ENCODE results near the gene ADCY3. TPM values are rescaled to one million over a fixed set of nuclear protein-coding genes. Genes with fewer than 3 reads are reported as not detected.

Gene ADCY3
- total and polyA plus RNA-seq, 2 of the 4 experiments (the other 2 are of a cell fraction), result 17.4 to 46.1 TPM

- intact Hi-C loops (cut with micrococcal nuclease), result no loop called here
- CTCF ChIA-PET, result no interaction called here
- no peak overlapping the region for H2AFZ ChIP-seq (replicated peaks; ENCODE audit: low read length, poor library complexity)
- no peak overlapping the region for H2AK5ac ChIP-seq (ENCODE audit: low read depth, low read length)
- H3K36me3 ChIP-seq (ENCODE audit: control insufficient read depth, insufficient read depth, low read length), result peaks cover 2% of the 10 kb centered on the region
- DNase-seq (no peak), ATAC-seq (ENCODE audit: low read depth) (no peak)
- no peak overlapping the region for H3K23ac ChIP-seq (ENCODE audit: low read depth, low read length)
- no peak overlapping the region for H2AK9ac ChIP-seq (replicated peaks; ENCODE audit: low read depth, low read length, poor library complexity)
- no peak overlapping the region for H4K5ac ChIP-seq (ENCODE audit: low read depth, low read length)
- H3K27me3 ChIP-seq (ENCODE audit: control insufficient read depth, insufficient read depth, low read length), result no peaks in the 10 kb centered on the region
- H3K14ac ChIP-seq (replicated peaks; ENCODE audit: low read depth, low read length), result no peak overlapping the region
- WGBS, 2 experiments (ENCODE audit: extremely low coverage in 2 of 2, insufficient read length in 1 of 2), result 80% methylated on average over 1 of the region's 6 CpGs; no CpG with 5 or more reads in 1 of the 2 experiments
- POLR2A ChIA-PET (ENCODE audit: unreplicated experiment), result no interaction called here
- no peak overlapping the region for H2BK120ac ChIP-seq (ENCODE audit: low read depth, low read length)
- H2BK20ac ChIP-seq (ENCODE audit: low read depth, low read length), result no peak overlapping the region
- H3K27ac ChIP-seq (ENCODE audit: insufficient read depth, low read length), result no peak overlapping the region
- no TSS peak for BruUV-seq (replicated peaks)
- peaks cover 15% of the 10 kb centered on the region for H3K4me1 ChIP-seq (ENCODE audit: control insufficient read depth, insufficient read depth, low read length)
- peaks cover 6% of the 10 kb centered on the region; the same call in 1 of the 2 replicates for H4K20me1 ChIP-seq (ENCODE audit: insufficient read depth, low read length)
- H4K8ac ChIP-seq (ENCODE audit: low read depth in 2 of 2, low read length in 2 of 2), result no peak overlapping the region
- no peak overlapping the region for H4K91ac ChIP-seq (ENCODE audit: insufficient read depth, low read depth, low read length)
- H3K79me1 ChIP-seq (ENCODE audit: low read depth in 1 of 2, low read length in 2 of 2), result peaks cover 8 to 43% of the 10 kb centered on the region in 2 experiments
- no peak overlapping the region for H3K56ac ChIP-seq (ENCODE audit: extremely low read depth, insufficient read depth, low read length)
- H3K4ac ChIP-seq (ENCODE audit: low read depth, low read length), result no peak overlapping the region
- no peak for TF ChIP-seq BHLHE40 (IDR thresholded peaks at IDR 0.05; ENCODE audit: low read depth, low read length)
- no peak for TF ChIP-seq CEBPB (IDR thresholded peaks at IDR 0.05; ENCODE audit: low read depth, low read length)
- no peak for TF ChIP-seq POLR2A (IDR thresholded peaks at IDR 0.05; ENCODE audit: low read depth, low read length)
- TF ChIP-seq RCOR1 (IDR thresholded peaks at IDR 0.05; ENCODE audit: insufficient replicate concordance, low read length), result no peak
- no peak for TF ChIP-seq RFX5 (IDR thresholded peaks at IDR 0.05; ENCODE audit: low read depth, low read length)
- no peak for TF ChIP-seq FOS (IDR thresholded peaks at IDR 0.05; ENCODE audit: low read depth, low read length)
- no peak for TF ChIP-seq MAZ (IDR thresholded peaks at IDR 0.05; ENCODE audit: borderline replicate concordance, low read depth, low read length)
- TF ChIP-seq CHD1 (IDR thresholded peaks at IDR 0.05; ENCODE audit: low read depth, low read length), result no peak
- TF ChIP-seq SMC3 (IDR thresholded peaks at IDR 0.05; ENCODE audit: low read depth, low read length), result no peak
- TF ChIP-seq MAFK (IDR thresholded peaks at IDR 0.05; ENCODE audit: low read depth, low read length), result no peak
- TF ChIP-seq CTCF (conservative IDR thresholded peaks at IDR 0.05; ENCODE audit: low read depth, low read length), result no peak
- TF ChIP-seq RAD21 (IDR thresholded peaks at IDR 0.05; ENCODE audit: low read length), result no peak
- no peak for TF ChIP-seq ELK1 (IDR thresholded peaks at IDR 0.05; ENCODE audit: borderline replicate concordance, low read depth, low read length)
- no peak for TF ChIP-seq NFE2L2 (IDR thresholded peaks at IDR 0.05; ENCODE audit: low read depth, low read length)
- no peak for TF ChIP-seq USF2 (IDR thresholded peaks at IDR 0.05; ENCODE audit: low read depth, low read length)
- no peak for TF ChIP-seq MXI1 (IDR thresholded peaks at IDR 0.05; ENCODE audit: borderline replicate concordance, low read depth, low read length)
- H3K9me1 ChIP-seq (ENCODE audit: insufficient read depth, low read length), result peaks cover 12% of the 10 kb centered on the region; the same call in 1 of the 2 replicates
- no peak overlapping the region for H3K4me2 ChIP-seq (ENCODE audit: low read depth, low read length)
- H2BK15ac ChIP-seq (ENCODE audit: low read depth, low read length), result no peak overlapping the region
- no peak overlapping the region for H3K18ac ChIP-seq (ENCODE audit: low read depth, low read length)
- H3K9me3 ChIP-seq (ENCODE audit: control insufficient read depth, insufficient read depth, low read length), result no peaks in the 10 kb centered on the region
- in situ Hi-C loops (cut with MboI; ENCODE audit: low sequenced_read_pairs), result no loop called here
- no peak overlapping the region for H2BK5ac ChIP-seq (ENCODE audit: low read depth, low read length, poor library complexity, severe bottlenecking)
- no peak overlapping the region for H3K4me3 ChIP-seq (ENCODE audit: insufficient read depth, low read depth, low read length)
- H3K9ac ChIP-seq (ENCODE audit: low read depth, low read length), result no peak overlapping the region
- dilution Hi-C loops (cut with HindIII; ENCODE audit: low sequenced_read_pairs, unreplicated experiment), result no loop called here
Observed at GRCh38 chr2:24881158-24881557, 38.9 kb downstream of the ADCY3 start.

Data from IMR-90 (cell line).